Measurements from ENCODE around the gene PLCZ1.
A peak's percentile ranks its signal among the peaks of the same experiment; 100 is the strongest.
"Not testable (repeated sequence)": the region's sequence is repeated elsewhere in the genome, so short reads cannot be mapped to it uniquely, and the experiment has no call there.

Gene PLCZ1, protein sequence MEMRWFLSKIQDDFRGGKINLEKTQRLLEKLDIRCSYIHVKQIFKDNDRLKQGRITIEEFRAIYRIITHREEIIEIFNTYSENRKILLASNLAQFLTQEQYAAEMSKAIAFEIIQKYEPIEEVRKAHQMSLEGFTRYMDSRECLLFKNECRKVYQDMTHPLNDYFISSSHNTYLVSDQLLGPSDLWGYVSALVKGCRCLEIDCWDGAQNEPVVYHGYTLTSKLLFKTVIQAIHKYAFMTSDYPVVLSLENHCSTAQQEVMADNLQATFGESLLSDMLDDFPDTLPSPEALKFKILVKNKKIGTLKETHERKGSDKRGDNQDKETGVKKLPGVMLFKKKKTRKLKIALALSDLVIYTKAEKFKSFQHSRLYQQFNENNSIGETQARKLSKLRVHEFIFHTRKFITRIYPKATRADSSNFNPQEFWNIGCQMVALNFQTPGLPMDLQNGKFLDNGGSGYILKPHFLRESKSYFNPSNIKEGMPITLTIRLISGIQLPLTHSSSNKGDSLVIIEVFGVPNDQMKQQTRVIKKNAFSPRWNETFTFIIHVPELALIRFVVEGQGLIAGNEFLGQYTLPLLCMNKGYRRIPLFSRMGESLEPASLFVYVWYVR

GRCh38 chr12:18737819-18738218 is at the start of gene PLCZ1, which contains the start of gene CAPZA3:
Gene PLCZ1 (minus strand): TSS chr12:18738012. CDS start chr12:18737371, 641 bp downstream.
Gene CAPZA3 (plus strand): TSS chr12:18738119. CDS start chr12:18738269, 150 bp downstream.
- DNase-seq, result no peak

GRCh38 chr12:18785465-18785864 is 47.7 kb upstream of the PLCZ1 start:
- not testable (repeated sequence) for DNase-seq

DNA sequence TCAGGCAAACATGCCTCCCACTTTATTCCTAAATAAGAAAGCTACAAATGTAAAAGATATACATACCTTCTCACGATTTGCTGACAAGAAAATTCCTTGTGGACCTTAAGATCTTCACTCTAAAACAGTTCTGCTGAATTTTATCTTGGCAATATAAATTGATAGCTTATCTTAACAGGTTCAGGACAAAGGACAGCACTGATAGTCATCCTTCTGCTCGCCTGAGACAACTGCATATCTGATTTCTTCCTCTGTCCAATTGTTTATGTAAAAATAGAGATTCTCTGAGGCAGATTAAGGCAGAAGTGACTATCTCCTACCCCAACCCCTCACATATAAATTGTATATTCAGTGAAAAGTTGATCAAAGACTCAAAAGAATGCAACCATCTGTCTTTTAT is 45.0 kb upstream of the PLCZ1 start:
- no peak for DNase-seq

DNA sequence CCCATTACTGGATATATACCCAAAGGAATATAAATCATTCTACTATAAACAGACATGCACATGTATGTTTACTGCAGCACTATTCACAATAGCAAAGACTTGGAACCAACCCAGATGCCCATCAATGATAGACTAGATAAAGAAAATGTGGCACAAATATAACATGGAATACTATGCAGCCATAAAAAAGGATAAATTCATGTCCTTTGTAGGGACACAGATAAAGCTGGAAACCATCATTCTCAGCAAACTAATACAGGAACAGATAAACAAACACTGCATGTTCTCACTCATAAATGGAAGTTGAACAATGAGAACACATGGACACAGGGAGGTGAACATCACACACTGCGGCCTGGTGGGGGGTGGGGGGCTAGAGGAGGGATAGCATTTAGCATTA is 28.7 kb upstream of the PLCZ1 start:
- DNase-seq, result not testable (repeated sequence)

GRCh38 chr12:18755341-18755740 is 17.5 kb upstream of the PLCZ1 start:
- DNase-seq, result no peak

DNA sequence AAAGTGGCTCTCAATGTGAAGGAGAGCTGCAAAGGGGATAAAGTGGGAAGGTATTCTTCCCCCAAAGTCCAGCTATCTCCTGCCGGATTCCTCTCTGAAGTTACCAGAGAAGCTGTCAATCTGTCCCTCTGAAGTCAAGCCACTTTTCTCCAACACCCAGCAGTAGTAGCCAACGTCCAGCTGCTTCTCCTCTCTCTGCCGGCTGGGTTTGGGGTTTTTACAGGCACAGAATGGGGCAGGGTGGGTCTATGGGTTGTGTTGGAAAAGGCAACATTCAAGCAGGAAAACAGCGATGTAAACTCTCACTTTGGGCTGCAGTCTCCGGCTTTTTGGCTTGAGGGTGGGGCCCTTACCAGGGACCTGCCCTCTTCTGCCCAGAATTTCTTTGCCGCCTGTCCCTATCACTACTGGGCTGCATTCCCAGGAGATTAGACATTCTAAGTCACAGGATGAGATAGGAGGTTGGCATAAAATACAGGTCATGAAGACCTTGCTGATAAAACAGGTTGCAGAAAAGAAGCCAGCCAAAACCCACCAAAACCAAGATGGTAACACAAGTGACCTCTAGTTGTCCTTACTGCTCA is 16.4 kb upstream of the PLCZ1 start:
- no peak for DNase-seq

GRCh38 chr12:18753481-18754123 is 15.8 kb upstream of the PLCZ1 start:
- DNase-seq, result no peak

DNA sequence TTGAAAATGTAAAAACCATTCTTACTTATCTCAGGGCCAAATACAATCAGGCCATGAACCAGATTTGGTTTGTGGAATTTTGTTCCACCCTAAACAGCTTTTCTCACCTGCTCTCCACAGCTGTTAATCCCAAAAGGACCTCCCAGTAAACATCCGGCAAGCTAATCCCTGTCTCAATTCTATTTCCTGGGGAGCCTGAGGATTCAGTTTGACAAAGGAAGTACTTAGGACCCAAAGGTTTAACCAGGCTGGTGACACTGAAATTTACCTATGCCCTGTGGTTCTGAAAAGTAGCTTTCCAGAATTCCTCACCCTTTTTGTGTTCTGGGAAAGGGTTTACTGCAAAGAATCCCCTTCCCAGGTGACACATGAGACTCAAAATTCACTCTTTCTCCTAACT is 15.1 kb upstream of the PLCZ1 start:
- DNase-seq, result no peak

GRCh38 chr12:18752280-18752920 is 14.6 kb upstream of the PLCZ1 start:
- no peak for DNase-seq

- no peak for DNase-seq
Observed at GRCh38 chr12:18751866-18752265, 14.1 kb upstream of the PLCZ1 start.

DNA sequence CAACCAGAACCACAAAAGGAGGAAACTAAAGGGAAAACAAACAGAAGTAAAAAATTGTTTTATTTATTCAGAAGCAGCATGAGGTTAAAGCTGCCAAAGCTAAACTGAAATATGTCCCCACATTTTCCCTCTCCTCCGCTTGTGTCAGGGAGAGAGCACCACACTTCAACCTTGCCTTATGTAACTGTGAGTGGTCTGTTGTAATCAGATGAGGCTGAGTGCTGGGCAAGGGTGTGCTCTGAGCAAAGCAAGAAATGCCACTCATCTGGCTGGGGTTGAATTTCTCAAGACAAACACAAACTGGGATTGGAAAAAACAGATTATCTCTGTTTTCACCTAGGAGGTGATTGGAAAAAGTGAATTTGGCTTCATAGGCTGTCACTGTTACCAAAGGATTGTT is 12.3 kb upstream of the PLCZ1 start:
- no peak for DNase-seq

GRCh38 chr12:18749386-18749957 is 11.7 kb upstream of the PLCZ1 start:
- DNase-seq, result no peak

DNA sequence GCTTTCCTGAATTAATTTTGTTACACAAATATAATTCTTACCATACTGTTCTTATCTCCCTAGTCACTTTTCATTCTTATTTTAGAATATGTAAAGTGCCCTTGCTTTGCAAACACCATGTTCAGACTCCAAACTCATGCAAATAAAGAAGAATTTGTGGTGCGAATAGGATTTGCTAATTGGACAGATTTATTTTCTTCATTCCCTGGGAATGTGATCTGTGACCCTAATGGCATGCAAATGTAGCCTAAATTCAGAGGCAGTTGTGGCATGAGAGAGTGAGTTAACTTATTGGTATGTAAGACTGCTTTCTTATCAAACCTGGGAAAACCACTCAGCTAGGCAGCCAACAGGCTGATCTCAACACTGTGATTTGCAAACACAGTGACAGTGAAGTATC is 10.1 kb upstream of the PLCZ1 start:
- no peak for DNase-seq

GRCh38 chr12:18731156-18731555 is 6.7 kb downstream of the PLCZ1 start:
- no peak for DNase-seq

GRCh38 chr12:18723752-18724151 is 14.1 kb downstream of the PLCZ1 start:
- peak in 1 of 3 donors; percentile 5 for DNase-seq

DNA sequence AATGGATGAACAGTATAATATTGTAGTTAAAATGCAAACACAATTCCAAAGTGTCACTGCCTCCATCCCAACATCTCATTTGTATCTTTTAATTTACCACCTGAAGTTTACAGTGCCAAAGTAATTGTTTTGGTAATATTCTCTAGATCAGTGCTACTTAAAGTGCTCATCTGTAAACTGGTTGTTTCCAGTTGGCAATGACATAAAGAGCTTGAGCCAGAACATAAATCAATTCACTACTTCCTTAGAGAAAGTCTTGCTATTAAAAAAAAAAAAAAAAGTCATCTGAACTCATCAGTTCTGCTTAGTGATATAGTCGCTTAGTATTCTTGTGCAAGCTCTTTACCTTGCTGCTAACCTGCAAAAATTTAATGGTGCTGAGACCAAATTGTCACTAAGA is 16.4 kb downstream of the PLCZ1 start:
- DNase-seq, result no peak

DNA sequence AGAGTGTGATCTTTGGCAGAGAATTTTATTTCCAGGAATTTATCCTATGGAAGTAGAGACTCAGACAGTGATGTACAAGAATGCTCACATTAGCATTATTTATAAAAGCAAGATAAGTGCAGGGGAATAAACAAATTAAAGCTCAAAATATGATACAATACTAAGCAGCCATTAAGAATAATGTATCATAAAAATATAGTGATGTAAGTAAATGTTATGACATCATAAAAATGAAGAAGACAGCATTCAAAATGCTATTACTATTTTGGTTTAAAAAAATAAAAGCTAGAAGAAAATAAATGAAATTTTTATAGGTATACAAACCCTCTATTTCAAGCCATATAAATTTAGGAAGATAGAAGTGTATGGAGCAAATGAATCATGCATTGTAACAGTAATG is 17.1 kb downstream of the PLCZ1 start:
- no peak for DNase-seq

GRCh38 chr12:18719922-18720510 is 17.8 kb downstream of the PLCZ1 start:
- DNase-seq, result no peak

- DNase-seq, result no peak
Observed at GRCh38 chr12:18718462-18718861, 19.4 kb downstream of the PLCZ1 start.

- no peak for DNase-seq
Observed at GRCh38 chr12:18716236-18716635, 21.6 kb downstream of the PLCZ1 start.

- DNase-seq, result no peak
Observed at GRCh38 chr12:18706798-18707197, 31.0 kb downstream of the PLCZ1 start.

DNA sequence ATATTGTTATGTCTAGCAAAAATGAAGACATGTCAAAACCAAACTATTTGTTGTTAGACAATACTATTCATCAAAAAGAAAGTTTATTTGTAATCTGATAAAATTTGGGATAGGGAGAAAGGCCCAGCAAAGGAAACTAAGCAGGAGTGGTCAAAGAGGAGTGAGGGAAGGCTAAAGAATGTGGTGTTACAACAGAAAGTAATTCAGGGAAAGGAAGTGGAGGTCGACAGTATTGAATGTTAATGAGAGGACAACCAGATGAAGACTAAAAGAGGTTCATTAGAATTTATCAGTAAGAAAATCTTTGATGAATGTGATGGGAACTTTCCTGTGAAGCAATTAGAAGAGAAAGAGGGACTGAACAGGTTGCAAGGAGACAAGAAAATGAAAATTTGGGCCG is 33.9 kb downstream of the PLCZ1 start:
- no peak for DNase-seq

Data from suppressor macrophage treated with lipopolysaccharide for 1 hour (primary cell).